Neural cell (in vitro differentiated cells): ENCODE measurements around the gene KLHL35. TPM values are rescaled to one million over a fixed set of nuclear protein-coding genes. Genes with fewer than 3 reads are reported as not detected.

ENCODE experiments used
- H2AFZ ChIP-seq: fragments of 200-600, 300-800 bp; sonication (generic), shearing (Covaris generic); 2 replicates; pipeline ENCODE4 v1.6.0; 2014; ENCODE audit warnings: low read depth, mild to moderate bottlenecking, antibody characterized with exemption, low read length, moderate library complexity
- H3F3A ChIP-seq: fragments of 200-600 bp; shearing (Covaris generic); 2 replicates; pipeline ENCODE4 v1.6.1; 2016; ENCODE audit warnings: mild to moderate bottlenecking, moderate library complexity, mixed read lengths, antibody characterized with exemption, low read length; ENCODE audit not compliant: insufficient read depth, poor library complexity, severe bottlenecking
- H3K27ac ChIP-seq: fragments of 200-600, 300-800 bp; sonication (generic), shearing (Covaris generic); 2 replicates; pipeline ENCODE4 v1.5.1; 2014; ENCODE audit warnings: mild to moderate bottlenecking, low read length, moderate library complexity
- H3K27me3 ChIP-seq: fragments of 300-800, 200-600 bp; sonication (generic), shearing (Covaris generic); 2 replicates; pipeline ENCODE4 v1.6.0; 2014; ENCODE audit warnings: mild to moderate bottlenecking, low read depth, low read length, moderate library complexity; ENCODE audit not compliant: insufficient read depth
- H3K36me3 ChIP-seq: fragments of 300-800, 200-600 bp; sonication (generic), shearing (Covaris generic); 2 replicates; pipeline ENCODE4 v1.5.1; 2014; ENCODE audit warnings: mild to moderate bottlenecking, antibody characterized with exemption, low read length, moderate library complexity; ENCODE audit not compliant: insufficient read depth
- H3K4me2 ChIP-seq: fragments of 300-800, 200-600 bp; sonication (generic), shearing (Covaris generic); 2 replicates; pipeline ENCODE4 v1.6.0; 2014; ENCODE audit warnings: mild to moderate bottlenecking, low read length
- H3K4me3 ChIP-seq: fragments of 300-800, 200-600 bp; sonication (generic), shearing (Covaris generic); 2 replicates; pipeline ENCODE4 v1.5.1; 2014; ENCODE audit warnings: mild to moderate bottlenecking, low read length, moderate library complexity
- H3K79me2 ChIP-seq: fragments of 200-600 bp; shearing (Covaris generic); replicated peaks from 2 replicates; pipeline ENCODE4 v1.6.0; 2014; ENCODE audit warnings: mild to moderate bottlenecking, low read length, moderate library complexity; ENCODE audit not compliant: insufficient read depth
- H3K9ac ChIP-seq: fragments of 300-800, 200-600 bp; sonication (generic), shearing (Covaris generic); 2 replicates; pipeline ENCODE4 v1.6.1; 2016; ENCODE audit warnings: mild to moderate bottlenecking, low read length, mixed read lengths
- H3K9me2 ChIP-seq: fragments of 200-600 bp; shearing (Covaris generic); 2 replicates; pipeline ENCODE4 v1.6.1; 2016; ENCODE audit warnings: mild to moderate bottlenecking, low read length, mixed read lengths; ENCODE audit not compliant: insufficient read depth
- H3K9me3 ChIP-seq: fragments of 200-600, 300-800 bp; sonication (generic), shearing (Covaris generic); 2 replicates; pipeline ENCODE4 v1.6.1; 2016; ENCODE audit warnings: mild to moderate bottlenecking, mixed run types, low read length, moderate library complexity, mixed read lengths
- H4K20me1 ChIP-seq: fragments of 200-600 bp; shearing (Covaris generic); 2 replicates; pipeline ENCODE4 v1.6.1; 2016; ENCODE audit warnings: mild to moderate bottlenecking, mixed run types; ENCODE audit not compliant: insufficient read depth
- CTCF ChIP-seq: fragments of 450-650 bp; IDR thresholded peaks from 2 replicates; pipeline ENCODE4 v1.5.1; 2014; ENCODE audit warnings: antibody characterized with exemption, mild to moderate bottlenecking, moderate library complexity; ENCODE audit not compliant: poor library complexity, severe bottlenecking
- EP300 ChIP-seq: fragments of 450-650 bp; conservative IDR thresholded peaks from 2 replicates; pipeline ENCODE4 v1.6.1; 2014; ENCODE audit warnings: antibody characterized with exemption, mild to moderate bottlenecking, moderate library complexity; ENCODE audit not compliant: poor library complexity, severe bottlenecking
- EZH2 ChIP-seq: fragments of 200-600, 300-800 bp; shearing (Covaris generic), sonication (generic); IDR thresholded peaks from 2 replicates; pipeline ENCODE4 v1.6.1; 2014; ENCODE audit warnings: antibody characterized with exemption, low read length, borderline replicate concordance, mild to moderate bottlenecking; ENCODE audit not compliant: insufficient read depth, poor library complexity, severe bottlenecking
- MXI1 ChIP-seq: fragments of 450-650 bp; conservative IDR thresholded peaks from 2 replicates; pipeline ENCODE4 v1.6.1; 2014; ENCODE audit warnings: antibody characterized with exemption, mild to moderate bottlenecking; ENCODE audit not compliant: poor library complexity, severe bottlenecking
- POLR2AphosphoS5 ChIP-seq: IDR thresholded peaks from 2 replicates; pipeline ENCODE4 v1.6.1; 2012
- RAD21 ChIP-seq: fragments of 450-650 bp; conservative IDR thresholded peaks from 2 replicates; pipeline ENCODE4 v1.6.1; 2014; ENCODE audit warnings: antibody characterized with exemption, mild to moderate bottlenecking, moderate library complexity
- REST ChIP-seq: IDR thresholded peaks from 2 replicates; pipeline ENCODE4 v1.6.1; 2012; ENCODE audit warnings: borderline replicate concordance
- SMC3 ChIP-seq: fragments of 450-650 bp; conservative IDR thresholded peaks from 2 replicates; pipeline ENCODE4 v1.6.1; 2014; ENCODE audit warnings: antibody characterized with exemption, mild to moderate bottlenecking, moderate library complexity; ENCODE audit not compliant: poor library complexity
- TAF1 ChIP-seq: IDR thresholded peaks from 2 replicates; pipeline ENCODE4 v1.6.1; 2012; ENCODE audit warnings: low read depth
- polyA plus RNA-seq: library from polyadenylated mRNA; depleted of rRNA; stranded (reverse); fragments of >200 nt; gene quantifications from 2 replicates; pipeline ENCODE4 v1.2.3, GENCODE V29; 2014

KLHL35 gene
- polyA plus RNA-seq, 1 donor from 2014 or later = 17.0 TPM

- no peak for TF ChIP-seq EP300
- TF ChIP-seq SMC3 = no peak
- TF ChIP-seq REST = no peak
- no peak for TF ChIP-seq TAF1
- no peak for TF ChIP-seq EZH2
- TF ChIP-seq CTCF = no peak
- no peak for TF ChIP-seq MXI1
- TF ChIP-seq RAD21 = no peak
- TF ChIP-seq POLR2AphosphoS5 = no peak
- no peak overlapping the region for H3K9ac ChIP-seq
- H2AFZ ChIP-seq = no peak overlapping the region
- no peak overlapping the region for H3K4me2 ChIP-seq
- no peaks in the 10 kb centered on the region for H4K20me1 ChIP-seq
- H3K9me3 ChIP-seq = no peaks in the 10 kb centered on the region
- H3K9me2 ChIP-seq = no peaks in the 10 kb centered on the region
- no peaks in the 10 kb centered on the region for H3K27me3 ChIP-seq
- H3K36me3 ChIP-seq = peaks cover 6% of the 10 kb centered on the region
- H3K4me3 ChIP-seq = no peak overlapping the region
- no peak overlapping the region for H3K27ac ChIP-seq
- no peaks in the 10 kb centered on the region for H3K79me2 ChIP-seq
- H3F3A ChIP-seq = no peaks in the 10 kb centered on the region
Observed at GRCh38 chr11:75437966-75438659, 5.1 kb upstream of the KLHL35 start.

GRCh38 chr11:75436806-75437205 is 3.8 kb upstream of the KLHL35 start:
- TF ChIP-seq POLR2AphosphoS5 = no peak
- no peak for TF ChIP-seq RAD21
- no peak for TF ChIP-seq TAF1
- TF ChIP-seq MXI1 = no peak
- H4K20me1 ChIP-seq = no peaks in the 10 kb centered on the region
- no peaks in the 10 kb centered on the region for H3F3A ChIP-seq
- no peaks in the 10 kb centered on the region for H3K9me3 ChIP-seq
- H3K27me3 ChIP-seq = peaks cover 5% of the 10 kb centered on the region
- no peaks in the 10 kb centered on the region for H3K79me2 ChIP-seq
- no peak overlapping the region for H3K9ac ChIP-seq
- H2AFZ ChIP-seq = no peak overlapping the region
- H3K36me3 ChIP-seq = peaks cover 6% of the 10 kb centered on the region
- H3K4me2 ChIP-seq = no peak overlapping the region
- no peak overlapping the region for H3K27ac ChIP-seq
- no peaks in the 10 kb centered on the region for H3K9me2 ChIP-seq
- H3K4me3 ChIP-seq = no peak overlapping the region
